GM19397 (cell line): Measurements from ENCODE around the gene ADGRF3.
"Not testable (repeated sequence)": the region's sequence is repeated elsewhere in the genome, so short reads cannot be mapped to it uniquely, and the experiment has no call there.

Source experiments
- ATAC-seq: cut with Tn5 transposase; IDR thresholded peaks from one replicate; pipeline ENCODE4 v1.9.1; 2021; ENCODE audit warnings: mild to moderate bottlenecking, moderate library complexity; ENCODE audit not compliant: unreplicated experiment

Gene ADGRF3

DNA sequence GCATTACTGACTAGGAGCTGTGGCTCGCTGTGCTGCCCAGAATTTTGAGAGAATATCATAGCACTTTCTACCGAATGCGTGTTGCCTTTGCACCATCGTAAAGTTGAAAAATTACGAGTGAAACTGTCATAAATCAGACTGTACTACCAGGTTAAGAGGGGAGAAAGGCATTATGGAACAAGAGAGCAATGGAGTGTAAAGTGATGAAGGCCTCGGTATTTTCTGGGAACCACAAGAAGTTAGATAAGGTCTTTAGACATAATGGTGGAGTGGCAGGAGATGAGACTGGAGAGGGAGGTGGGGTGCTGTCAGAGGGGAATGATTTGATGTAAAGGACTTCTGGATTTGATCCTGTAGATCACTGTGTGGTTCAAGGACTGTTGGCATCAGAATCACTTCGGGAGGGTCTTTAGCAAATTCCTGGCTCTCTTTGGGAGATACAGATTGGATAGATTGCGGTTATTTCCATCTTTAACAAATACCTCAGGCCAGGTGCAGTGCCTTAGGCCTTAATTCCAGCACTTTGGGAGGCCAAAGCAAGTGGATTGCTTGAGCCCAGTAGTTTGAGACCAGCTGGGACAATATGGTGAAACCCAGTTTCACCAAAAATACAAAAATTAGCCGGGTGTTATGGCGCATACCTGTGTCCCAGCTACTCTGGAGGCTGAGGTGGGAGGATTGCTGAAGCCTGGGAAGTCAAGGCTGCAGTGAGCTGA, 4.9 kb upstream of the ADGRF3 start:
- no peak for ATAC-seq

DNA sequence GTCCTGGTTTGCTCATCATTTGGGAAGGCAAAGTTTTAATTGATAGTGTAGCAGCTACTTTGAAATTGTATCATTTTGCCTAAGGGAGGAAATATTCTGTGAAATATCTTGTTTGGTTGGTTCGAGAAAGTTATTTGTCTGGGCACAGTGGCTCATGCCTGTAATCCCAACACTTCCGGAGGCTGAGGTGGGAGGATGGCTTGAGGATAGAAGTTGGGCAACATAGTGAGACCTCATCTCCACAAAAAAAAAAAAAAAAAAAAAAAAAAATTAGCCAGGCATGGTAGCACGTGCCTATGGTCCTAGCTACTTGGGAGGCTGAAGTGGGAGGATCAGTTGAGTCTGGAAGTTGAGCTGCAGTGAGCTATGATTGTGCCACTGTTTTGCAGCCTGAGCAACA, 3.1 kb upstream of the ADGRF3 start:
- no peak for ATAC-seq

DNA sequence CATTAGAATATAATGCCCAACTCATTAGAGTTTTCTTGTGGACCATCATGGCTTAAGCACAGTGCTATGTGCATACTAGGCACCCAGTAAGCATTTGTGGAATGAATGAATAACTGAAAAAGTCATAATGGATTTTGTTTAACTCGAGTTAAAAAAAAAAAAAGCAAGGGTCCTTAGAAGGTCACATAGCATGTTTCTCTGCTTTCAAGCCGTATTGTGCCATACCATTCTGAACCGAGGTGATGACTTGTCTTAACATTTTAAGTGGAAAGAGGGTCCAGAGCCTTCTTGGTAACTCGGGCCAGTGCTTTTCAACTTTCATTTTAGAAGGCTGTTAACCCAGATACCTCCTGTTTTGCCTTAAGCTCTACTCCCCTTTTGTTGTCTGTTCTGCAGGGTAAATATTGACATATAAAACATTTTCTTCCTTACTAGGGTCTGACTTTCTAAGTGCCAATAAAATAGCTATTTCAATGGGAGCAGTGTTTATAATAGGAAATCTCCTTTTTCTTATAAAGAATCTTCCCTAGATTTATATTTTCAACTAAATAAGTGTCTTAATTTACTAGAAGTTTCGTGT, 787 bp upstream of the ADGRF3 start:
- no peak for ATAC-seq

DNA sequence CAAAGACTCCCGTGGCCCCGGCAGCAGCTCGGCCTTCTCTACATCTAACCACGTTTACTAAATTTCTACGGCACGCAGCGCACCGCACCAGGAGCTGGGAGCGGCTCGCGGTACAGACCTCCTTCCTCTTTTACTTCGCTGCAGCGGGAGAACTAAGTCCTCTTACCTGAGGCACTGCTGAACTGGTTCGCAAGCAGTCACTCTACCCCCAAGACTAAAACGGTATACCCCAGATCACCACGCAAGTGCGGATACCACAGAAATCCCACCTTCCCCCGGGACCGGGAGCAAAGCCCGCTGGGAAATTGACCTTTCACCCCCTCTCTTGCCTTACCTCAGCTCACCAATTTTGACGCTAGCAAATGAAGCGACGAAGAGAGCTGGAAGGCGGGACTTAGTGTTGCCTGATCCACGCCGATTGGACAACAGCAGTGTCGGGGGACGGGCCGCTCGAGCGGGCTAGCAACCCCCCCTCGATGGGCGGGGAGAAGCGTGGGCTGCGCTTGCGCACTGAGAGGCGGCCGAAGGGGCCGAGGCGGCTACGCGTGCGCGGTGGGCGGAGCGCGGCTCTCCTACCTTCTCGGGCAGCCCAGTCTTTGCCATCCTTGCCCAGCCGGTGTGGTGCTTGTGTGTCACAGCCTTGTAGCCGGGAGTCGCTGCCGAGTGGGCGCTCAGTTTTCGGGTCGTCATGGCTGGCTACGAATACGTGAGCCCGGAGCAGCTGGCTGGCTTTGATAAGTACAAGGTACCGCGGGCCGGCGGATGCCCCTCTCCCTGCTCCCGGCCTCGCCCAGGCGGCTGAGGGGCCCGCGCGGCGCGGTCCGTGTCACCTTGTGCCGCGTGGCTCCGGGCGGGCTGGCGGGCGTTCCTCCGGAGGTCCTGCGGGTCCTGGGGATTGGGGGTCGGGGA, 790 bp downstream of the ADGRF3 start, which contains the start of gene SELENOI:
Gene SELENOI (plus strand): TSS at position 599 of the 909 bp plus-strand sequence. CDS start 90 bp downstream, at position 689.
- ATAC-seq: peak; percentile 94

DNA sequence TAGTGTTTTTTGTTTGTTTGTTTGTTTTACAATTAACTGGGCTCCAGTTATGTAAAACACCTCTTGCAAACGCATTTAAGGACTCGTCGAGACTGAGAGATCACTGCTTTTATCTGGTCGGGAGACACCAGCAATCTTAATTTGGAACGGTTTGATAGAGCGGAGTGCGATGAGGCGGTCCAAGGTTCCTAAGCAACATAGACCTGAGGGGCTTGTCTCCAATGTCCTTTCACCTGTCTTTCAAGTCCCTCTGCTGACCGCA, 1.4 kb downstream of the ADGRF3 start:
- no peak for ATAC-seq

DNA sequence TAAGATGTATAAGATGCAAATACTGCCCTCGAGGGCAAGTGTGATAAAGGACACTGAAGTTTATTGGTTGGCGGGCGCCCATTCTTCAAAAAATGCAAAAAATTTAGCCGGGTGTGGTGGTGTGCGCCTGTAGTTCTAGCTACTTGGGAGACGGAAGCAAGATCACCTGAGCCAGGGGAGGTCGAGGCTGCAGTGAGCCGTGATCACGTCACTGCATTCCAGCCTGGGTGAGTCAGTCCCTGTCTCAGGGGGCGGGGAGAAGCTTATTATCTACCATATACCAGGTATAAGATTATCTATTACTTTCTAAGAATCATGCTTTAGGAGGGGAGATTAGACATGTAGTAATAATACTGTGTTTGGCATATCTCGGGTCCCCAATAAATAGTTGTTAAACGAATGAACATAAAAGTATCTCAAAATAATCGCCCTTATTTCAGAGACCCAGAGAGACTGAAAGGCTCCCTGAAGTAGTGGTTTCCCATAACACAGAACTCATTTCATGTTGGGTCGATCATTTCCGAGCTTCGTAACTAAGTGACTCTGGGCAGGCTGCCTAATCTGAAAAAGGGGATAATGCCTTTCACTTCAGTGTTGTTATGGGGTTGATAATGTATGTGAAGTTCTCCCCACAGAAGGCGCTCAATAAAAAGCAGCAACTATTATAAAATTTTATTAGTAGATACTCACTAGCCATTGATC, 1.9 kb downstream of the ADGRF3 start:
- no peak for ATAC-seq

DNA sequence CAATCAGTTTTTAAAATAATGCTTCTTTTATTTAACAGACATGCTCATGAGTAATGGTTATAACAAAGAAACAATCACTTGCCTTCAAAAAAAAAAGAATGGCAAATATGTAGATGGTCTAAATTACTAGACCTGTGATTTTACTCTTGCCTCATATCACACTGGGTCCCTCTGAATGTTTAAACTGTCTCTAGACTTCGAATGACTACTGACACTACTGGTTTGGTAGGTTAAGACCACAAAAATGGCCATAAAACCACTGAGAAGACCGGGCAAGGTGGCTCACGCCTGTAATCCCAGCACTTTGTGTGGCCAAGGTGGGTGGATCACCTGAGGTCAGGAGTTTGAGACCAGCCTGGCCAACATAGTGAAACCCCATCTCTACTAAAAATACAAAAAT, 5.8 kb downstream of the ADGRF3 start:
- ATAC-seq: no peak

DNA sequence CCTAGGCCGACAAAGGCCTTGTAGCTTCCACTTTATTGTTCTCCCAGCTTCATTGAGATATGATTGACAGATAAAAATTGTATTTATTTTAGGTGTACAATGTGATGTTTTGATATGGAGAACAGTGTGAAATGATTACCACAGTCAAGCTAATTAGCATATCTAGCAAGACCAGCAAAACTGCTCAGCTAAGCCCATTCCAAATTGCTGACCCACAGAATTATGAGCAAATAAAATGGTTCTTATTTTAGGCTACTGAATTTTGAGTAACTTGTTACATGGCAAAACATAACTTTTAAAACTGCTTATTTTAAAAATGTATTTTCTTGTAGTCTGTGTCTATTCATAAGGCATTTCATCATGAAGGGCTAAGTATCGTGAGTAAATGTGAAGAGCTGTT, 9.3 kb downstream of the ADGRF3 start:
- ATAC-seq: no peak

DNA sequence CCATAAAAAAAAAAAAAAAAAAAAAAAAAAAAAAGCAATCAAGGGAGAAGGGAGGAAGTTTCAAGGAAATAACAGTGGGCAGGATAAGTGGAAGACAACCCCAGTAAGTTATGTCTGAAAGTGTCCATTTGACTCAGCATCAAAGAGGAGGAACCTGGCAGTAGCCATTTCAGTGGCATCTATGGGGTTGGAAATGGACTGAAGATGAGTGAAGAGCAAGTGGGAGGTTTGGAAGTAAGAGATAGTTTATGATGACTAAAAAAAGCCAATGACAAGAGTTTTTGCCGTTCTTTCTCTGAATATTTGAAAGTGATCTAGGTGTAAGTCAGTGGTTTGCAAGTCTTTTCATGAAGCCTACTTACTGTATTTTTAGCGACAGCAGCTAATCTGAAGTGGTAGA, 9.9 kb downstream of the ADGRF3 start:
- no peak for ATAC-seq

DNA sequence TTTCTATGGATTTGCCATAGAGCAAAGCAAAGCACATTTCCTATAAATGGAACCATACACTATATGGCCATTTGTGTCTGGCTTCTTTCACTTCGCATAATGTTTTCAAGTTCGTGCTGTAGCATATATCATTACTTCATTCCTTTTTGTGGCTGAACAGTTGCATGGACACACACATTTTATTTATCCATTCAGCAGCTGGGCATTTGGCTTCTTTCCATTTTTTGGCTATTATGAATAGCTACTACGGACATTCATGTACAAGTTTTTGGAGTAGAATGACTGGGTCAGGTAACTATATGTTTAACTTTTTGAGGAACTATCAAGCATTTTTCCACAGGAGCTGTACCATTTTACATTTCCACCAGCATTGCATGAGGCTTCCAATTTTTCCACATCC, 11.4 kb downstream of the ADGRF3 start:
- ATAC-seq: no peak

DNA sequence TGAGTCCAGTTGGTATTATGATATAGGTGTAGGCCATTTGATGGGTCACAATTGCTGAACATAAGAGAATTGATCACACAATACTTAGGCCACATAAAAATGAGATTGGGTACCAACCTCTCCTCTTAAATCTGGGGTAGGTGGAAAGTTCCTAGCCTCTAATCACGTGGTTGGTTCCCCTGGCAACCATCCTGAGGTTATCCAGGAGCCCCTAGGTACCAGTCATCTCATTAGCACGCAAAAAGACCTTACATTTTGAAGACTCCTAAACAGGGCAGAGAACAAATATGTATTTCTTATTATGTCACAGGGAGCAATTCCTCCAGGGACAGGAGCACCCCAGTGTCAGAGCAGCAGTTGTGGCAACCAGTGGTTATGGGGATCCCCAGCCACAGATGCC, 13.3 kb downstream of the ADGRF3 start:
- no peak for ATAC-seq

DNA sequence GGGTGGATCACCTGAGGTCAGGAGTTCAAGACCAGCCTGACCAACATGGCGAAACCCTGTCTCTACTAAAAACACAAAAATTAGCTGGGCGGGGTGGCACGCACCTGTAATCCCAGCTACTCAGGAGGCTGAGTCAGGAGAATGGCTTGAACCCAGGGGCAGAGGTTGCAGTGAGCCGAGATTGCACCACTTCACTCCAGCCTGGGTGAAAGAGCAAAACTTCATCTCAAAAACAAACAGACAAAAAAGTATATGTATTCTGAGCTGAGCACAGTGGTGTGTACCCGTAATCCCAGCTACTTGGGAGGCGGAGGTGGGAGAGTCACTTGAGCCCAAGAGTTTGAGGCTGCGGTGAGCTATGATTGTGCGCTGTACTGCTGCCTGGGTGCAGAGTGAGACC, 15.3 kb downstream of the ADGRF3 start:
- ATAC-seq: not testable (repeated sequence)

DNA sequence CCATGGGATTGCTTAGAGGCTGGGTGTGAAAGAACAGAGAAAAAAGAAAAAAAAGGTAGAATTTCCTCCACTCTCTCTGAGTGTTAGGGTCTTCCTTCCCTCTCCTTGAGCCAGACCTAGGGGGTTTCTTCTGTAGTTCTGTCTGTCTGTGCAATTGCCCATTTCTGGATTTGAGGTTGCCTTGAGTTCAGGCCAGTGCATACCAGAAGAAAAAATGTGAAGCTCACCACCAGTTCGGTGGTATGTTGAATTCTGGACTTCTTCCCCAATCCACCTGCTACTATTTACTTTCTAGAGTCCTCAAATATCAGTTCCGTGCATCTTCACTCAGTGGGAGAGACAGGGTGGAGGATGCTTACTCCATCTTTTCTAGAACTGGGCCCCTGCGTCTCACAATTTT, 16.0 kb downstream of the ADGRF3 start:
- ATAC-seq: no peak

DNA sequence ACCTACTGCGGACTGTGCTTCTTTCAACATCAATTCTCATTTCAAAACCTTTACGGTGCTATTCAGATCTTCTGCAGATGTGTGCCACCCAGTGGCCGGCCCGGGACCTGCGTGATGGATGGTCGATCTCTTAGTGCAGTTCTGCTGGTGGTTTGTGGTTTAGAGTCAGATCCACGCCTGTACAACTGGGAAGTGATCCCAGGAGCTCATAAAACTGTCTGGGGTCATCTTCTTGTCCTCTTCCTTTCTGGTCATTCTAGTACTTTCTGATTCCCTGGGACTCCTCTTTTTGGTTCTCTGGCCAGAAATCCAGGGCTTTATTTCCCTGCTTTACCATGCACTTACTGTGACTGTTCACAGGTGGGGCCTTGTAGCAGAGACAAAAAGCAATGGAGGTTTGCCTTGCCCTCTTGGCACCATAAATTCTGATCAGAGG, 16.5 kb downstream of the ADGRF3 start:
- ATAC-seq: peak; percentile 61

DNA sequence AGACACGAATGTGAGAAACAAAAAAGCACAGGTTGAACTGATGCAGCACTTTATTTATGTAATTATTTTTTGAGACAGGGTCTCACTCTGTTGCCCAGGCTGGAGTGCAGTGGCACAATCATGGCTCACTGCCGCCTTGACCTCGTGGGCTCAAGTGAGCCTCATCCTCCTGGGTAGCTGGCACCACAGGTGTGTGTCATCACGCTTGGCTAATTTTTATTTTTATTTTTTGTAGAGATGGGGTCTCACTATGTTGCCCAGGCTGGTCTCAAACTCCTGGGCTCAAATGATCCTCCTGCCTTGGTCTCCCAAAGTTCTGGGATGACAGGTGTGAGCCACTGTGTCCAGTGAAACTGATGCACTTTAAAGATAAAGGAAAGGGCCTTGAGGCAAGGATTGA, 17.5 kb downstream of the ADGRF3 start:
- ATAC-seq: not testable (repeated sequence)

DNA sequence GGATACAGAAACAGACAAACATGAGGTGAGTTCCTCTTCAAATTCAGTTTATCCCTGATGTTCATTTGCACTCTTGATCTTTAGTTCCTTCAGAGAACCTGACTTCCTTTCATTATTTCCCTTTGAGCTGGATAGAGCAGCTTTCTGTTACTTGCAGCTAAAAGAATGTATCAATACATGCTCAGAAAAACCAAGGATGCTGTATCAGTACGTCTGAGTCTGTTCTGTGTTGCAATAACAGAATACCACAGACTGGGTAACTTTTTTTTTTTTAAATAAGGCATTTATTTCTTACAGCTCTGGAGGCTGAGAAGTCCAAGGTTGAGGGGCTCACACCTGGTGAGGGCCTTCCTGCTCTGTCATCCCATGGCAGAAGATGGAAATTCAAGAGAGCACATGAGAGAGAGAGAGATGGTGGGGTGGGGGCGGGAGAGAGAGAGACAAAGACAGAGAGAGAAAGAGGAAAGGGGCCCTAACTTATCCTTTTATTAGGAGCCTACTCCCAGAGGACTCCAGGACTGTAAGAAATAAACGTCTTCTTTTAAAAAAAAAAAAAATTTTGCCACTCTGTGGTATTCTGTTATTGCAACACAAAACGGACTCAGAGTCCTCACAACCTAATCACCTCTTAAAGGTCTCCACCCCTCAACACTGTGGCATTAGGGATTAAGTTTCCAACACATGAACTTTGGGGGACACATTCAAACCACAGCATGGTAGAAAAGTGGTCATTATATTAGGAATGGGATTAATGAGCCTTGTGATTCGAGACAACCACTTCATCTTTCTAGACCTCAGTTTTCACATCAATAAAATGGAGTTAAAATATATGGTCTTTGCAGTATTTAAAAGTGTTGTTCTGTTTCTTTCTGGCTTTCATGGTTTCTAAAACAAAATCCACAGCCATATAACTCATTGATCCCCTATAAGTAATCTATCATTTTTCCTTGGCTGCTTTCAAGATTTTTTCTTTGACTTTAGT, 19.0 kb downstream of the ADGRF3 start:
- no peak for ATAC-seq

DNA sequence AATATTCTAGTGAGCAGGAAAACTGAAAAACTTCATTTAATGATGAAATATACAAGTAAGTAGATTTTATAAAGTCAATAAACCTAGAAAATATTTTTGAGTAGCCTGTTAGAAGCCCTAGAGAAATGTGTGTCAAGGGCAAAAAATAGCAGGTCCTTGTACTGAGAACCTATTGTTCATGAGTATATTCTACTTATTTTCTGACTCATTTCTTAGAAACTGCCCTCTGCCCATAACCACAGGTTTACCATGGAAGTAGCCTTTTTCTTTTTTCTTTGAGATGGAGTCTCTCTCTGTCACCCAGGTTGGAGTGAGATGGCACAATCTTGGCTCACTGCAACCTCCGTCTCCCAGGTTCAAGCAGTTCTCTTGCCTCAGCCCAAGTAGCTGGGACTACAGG, 20.1 kb downstream of the ADGRF3 start:
- ATAC-seq: no peak

DNA sequence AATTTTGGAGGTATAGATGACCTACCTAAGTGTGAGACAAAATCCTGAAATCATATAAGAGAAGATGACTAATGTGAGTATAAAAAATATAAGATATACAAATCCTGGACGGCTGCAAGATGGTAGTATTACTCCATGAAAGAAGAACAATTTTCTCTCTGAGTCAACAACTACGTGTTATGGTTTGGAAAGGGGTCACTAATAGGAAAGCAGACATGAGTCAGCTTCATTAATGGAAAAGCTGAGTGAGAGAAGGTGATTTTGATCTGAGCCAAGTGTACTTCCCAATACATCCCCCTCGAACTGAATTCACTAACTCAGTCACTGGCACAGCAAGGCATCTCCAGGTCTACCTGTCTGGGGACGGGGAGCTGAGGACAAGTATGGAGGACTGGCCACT, 20.7 kb downstream of the ADGRF3 start:
- ATAC-seq: no peak

DNA sequence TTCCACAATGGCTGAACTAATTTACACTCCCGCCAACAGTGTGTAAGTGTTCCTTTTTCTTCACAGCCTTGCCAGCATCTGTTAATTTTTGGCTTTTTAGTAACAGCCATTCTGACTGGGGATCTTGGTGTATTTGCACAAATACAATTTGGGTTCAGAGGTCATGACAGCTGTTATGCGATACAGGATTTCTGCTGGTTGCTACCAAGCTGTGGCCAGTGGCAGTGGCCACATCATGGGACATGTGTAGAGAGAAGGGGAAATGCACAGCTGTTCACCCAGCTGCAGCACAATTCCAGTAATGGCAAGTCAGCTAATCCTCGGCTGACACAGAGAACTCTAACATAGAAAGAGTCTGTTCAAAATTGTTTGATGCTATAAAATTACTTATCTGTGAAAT, 21.7 kb downstream of the ADGRF3 start:
- no peak for ATAC-seq

DNA sequence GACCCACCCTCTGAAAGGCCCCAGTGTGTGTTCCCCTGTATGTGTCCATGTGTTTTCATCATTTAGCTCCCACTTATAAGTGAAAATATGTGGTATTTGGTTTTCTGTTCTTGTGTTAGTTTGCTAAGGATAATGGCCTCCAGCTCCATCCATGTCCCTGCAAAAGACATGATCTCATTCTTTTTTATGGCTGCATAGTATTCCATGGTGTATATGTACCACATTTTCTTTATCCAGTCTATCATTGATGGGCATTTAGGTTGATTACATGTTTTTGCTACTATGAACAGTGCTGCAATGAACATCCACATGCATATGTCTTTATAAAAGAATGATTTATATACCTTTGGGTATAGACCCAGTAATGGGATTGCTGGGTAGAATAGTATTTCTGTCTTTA, 22.1 kb downstream of the ADGRF3 start:
- ATAC-seq: not testable (repeated sequence)
